WTC11 (cell line): ENCODE results near the gene SEC22C. TPM values are rescaled to one million over a fixed set of nuclear protein-coding genes. Genes with fewer than 3 reads are reported as not detected.
A peak's percentile ranks its signal among the peaks of the same experiment; 100 is the strongest.

Source experiments
- ATAC-seq: fragments of 200-7000 bp; cut with Tn5 transposase; 2 replicates; pipeline ENCODE4 v1.10.0; 2021; ENCODE audit warnings: mild to moderate bottlenecking, moderate library complexity
- CTCF ChIA-PET: fragments of 300-600 bp; sonication (Branson Sonifier 250); formaldehyde crosslinking; loops from one replicate; lab custom pipeline; 2021; ENCODE audit warnings: antibody characterized with exemption; lab: Charles Lee
- POLR2A ChIA-PET: fragments of 350-600 bp; sonication (Branson Sonifier 250); formaldehyde crosslinking; loops from one replicate; lab custom pipeline; 2021; ENCODE audit warnings: antibody characterized with exemption; lab: Charles Lee
- DNase-seq: peaks from one replicate; pipeline ENCODE4 v3.0.0; 2021; ENCODE audit warnings: low spot score
- H3K27ac Mint-ChIP-seq: 2 replicates; pipeline ENCODE4 v1.8.0; 2021; ENCODE audit warnings: mixed read lengths
- H3K27me3 Mint-ChIP-seq: 2 replicates; pipeline ENCODE4 v1.8.0; 2021; ENCODE audit warnings: low read depth, mild to moderate bottlenecking, moderate library complexity, mixed read lengths
- H3K36me3 Mint-ChIP-seq: 2 replicates; pipeline ENCODE4 v1.8.0; 2021; ENCODE audit warnings: mixed read lengths
- H3K4me1 Mint-ChIP-seq: 2 replicates; pipeline ENCODE4 v1.8.0; 2022; ENCODE audit warnings: mixed read lengths
- H3K4me3 Mint-ChIP-seq: 2 replicates; pipeline ENCODE4 v1.8.0; 2021; ENCODE audit warnings: mild to moderate bottlenecking, moderate library complexity, mixed read lengths
- H3K9me3 Mint-ChIP-seq: 2 replicates; pipeline ENCODE4 v1.8.0; 2021; ENCODE audit warnings: mixed read lengths
- CREB1 ChIP-seq: sonication (generic); formaldehyde crosslinking; IDR thresholded peaks from 2 replicates; pipeline ENCODE4 v1.8.0; 2023; ENCODE audit warnings: mild to moderate bottlenecking, missing genetic modification reagents
- ERG ChIP-seq: fragments of 250-450 bp; sonication (Bioruptor Pico); IDR thresholded peaks from 2 replicates; pipeline ENCODE4 v1.8.0; 2021; ENCODE audit warnings: mild to moderate bottlenecking
- ESRRA ChIP-seq: sonication (generic); formaldehyde crosslinking; IDR thresholded peaks from 2 replicates; pipeline ENCODE4 v1.8.1; 2022; ENCODE audit warnings: mild to moderate bottlenecking, missing genetic modification reagents, borderline replicate concordance
- GABPB1 ChIP-seq: sonication (generic); formaldehyde crosslinking; IDR thresholded peaks from 2 replicates; pipeline ENCODE4 v1.8.1; 2023; ENCODE audit warnings: mild to moderate bottlenecking, missing genetic modification reagents
- IRF2 ChIP-seq: sonication (generic); formaldehyde crosslinking; IDR thresholded peaks from 2 replicates; pipeline ENCODE4 v1.8.0; 2022; ENCODE audit warnings: low read depth, missing genetic modification reagents, borderline replicate concordance
- NFYB ChIP-seq: sonication (generic); formaldehyde crosslinking; conservative IDR thresholded peaks from 2 replicates; pipeline ENCODE4 v1.8.0; 2022; ENCODE audit warnings: low read depth, missing genetic modification reagents
- PREB ChIP-seq: sonication (generic); formaldehyde crosslinking; IDR thresholded peaks from 2 replicates; pipeline ENCODE4 v1.8.1; 2022; ENCODE audit warnings: mild to moderate bottlenecking, missing genetic modification reagents, moderate library complexity, borderline replicate concordance
- SMAD4 ChIP-seq: sonication (generic); formaldehyde crosslinking; IDR thresholded peaks from 2 replicates; pipeline ENCODE4 v1.8.0; 2022; ENCODE audit warnings: mild to moderate bottlenecking, missing genetic modification reagents
- TEAD4 ChIP-seq: sonication (generic); formaldehyde crosslinking; IDR thresholded peaks from 2 replicates; pipeline ENCODE4 v1.8.0; 2022; ENCODE audit warnings: mild to moderate bottlenecking, missing genetic modification reagents
- USF2 ChIP-seq: sonication (generic); formaldehyde crosslinking; IDR thresholded peaks from 2 replicates; pipeline ENCODE4 v1.8.1; 2023; ENCODE audit warnings: mild to moderate bottlenecking, missing genetic modification reagents, moderate library complexity
- ZBTB21 ChIP-seq: sonication (generic); formaldehyde crosslinking; IDR thresholded peaks from 2 replicates; pipeline ENCODE4 v1.8.1; 2023; ENCODE audit warnings: mild to moderate bottlenecking, missing genetic modification reagents, borderline replicate concordance
- ZMAT4 ChIP-seq: fragments of 250-450 bp; sonication (Bioruptor Pico); IDR thresholded peaks from 2 replicates; pipeline ENCODE4 v1.9.0; 2021; ENCODE audit warnings: mild to moderate bottlenecking
- ZNF138 ChIP-seq: sonication (generic); formaldehyde crosslinking; conservative IDR thresholded peaks from 2 replicates; pipeline ENCODE4 v1.8.1; 2022; ENCODE audit warnings: mild to moderate bottlenecking, moderate library complexity, missing genetic modification reagents
- ZNF317 ChIP-seq: sonication (generic); formaldehyde crosslinking; IDR thresholded peaks from 2 replicates; pipeline ENCODE4 v1.8.1; 2023; ENCODE audit warnings: low read depth, mild to moderate bottlenecking, moderate library complexity, missing genetic modification reagents, borderline replicate concordance
- ZNF416 ChIP-seq: fragments of 250-450 bp; sonication (Bioruptor Pico); IDR thresholded peaks from 2 replicates; pipeline ENCODE4 v1.9.0; 2021; ENCODE audit warnings: mild to moderate bottlenecking, inconsistent platforms
- ZNF512 ChIP-seq: sonication (generic); formaldehyde crosslinking; IDR thresholded peaks from 2 replicates; pipeline ENCODE4 v1.8.1; 2022; ENCODE audit warnings: missing genetic modification reagents, borderline replicate concordance
- ZSCAN18 ChIP-seq: fragments of 250-450 bp; sonication (Bioruptor Pico); IDR thresholded peaks from 2 replicates; pipeline ENCODE4 v2.1.2; 2022; ENCODE audit warnings: mild to moderate bottlenecking, moderate library complexity
- total RNA-seq: library from RNA; stranded (reverse); gene quantifications from 3 replicates; pipeline ENCODE4 v1.2.3, GENCODE V29; 2021

Gene SEC22C
- total RNA-seq, 1 experiment from 2014 or later = 37.0 TPM

GRCh38 chr3:42508562-42508961, 73.2 kb downstream of the SEC22C start:
- peak; percentile 1 for DNase-seq
- H3K27ac Mint-ChIP-seq = peak overlapping the region; percentile 13; the same call in 1 of the 2 replicates
- ChIA-PET CTCF (interaction anchor here (1.4 to 2.1 kb wide), 3 partner anchors 28 to 244 kb away, joined by 3 to 14 read pairs (median 5); no protein-coding TSS in a partner anchor), POLR2A (no interaction called here)
- H3K36me3 Mint-ChIP-seq = no peaks in the 10 kb centered on the region
- no peak for ATAC-seq
- H3K27me3 Mint-ChIP-seq = peaks cover 15% of the 10 kb centered on the region
- no peak overlapping the region for H3K4me3 Mint-ChIP-seq
- peaks cover 33% of the 10 kb centered on the region for H3K4me1 Mint-ChIP-seq
- no peaks in the 10 kb centered on the region for H3K9me3 Mint-ChIP-seq
- TF ChIP-seq TEAD4 (CRISPR knock-in tag) (no peak), ZNF138 (CRISPR knock-in tag) (no peak), GABPB1 (CRISPR knock-in tag) (no peak), ESRRA (no peak), CREB1 (no peak), ZNF317 (CRISPR knock-in tag) (no peak), SMAD4 (no peak), PREB (CRISPR knock-in tag) (no peak), ZMAT4 (CRISPR knock-in tag) (no peak), IRF2 (CRISPR knock-in tag) (no peak)

- Mint-ChIP-seq H3K27me3 (peaks cover 22% of the 10 kb centered on the region), H3K4me3 (no peak overlapping the region), H3K4me1 (peaks cover 40% of the 10 kb centered on the region), H3K36me3 (no peaks in the 10 kb centered on the region), H3K9me3 (no peaks in the 10 kb centered on the region), H3K27ac (no peak overlapping the region)
- ATAC-seq = no peak
- POLR2A ChIA-PET = interaction anchor here (0.6 kb wide), 1 partner anchor 243 kb away, joined by 3 read pairs; no protein-coding TSS in a partner anchor
- CTCF ChIA-PET = interaction anchor here (0.6 to 2.1 kb wide), 3 partner anchors 28 to 271 kb away, joined by 3 to 14 read pairs (median 5); no protein-coding TSS in a partner anchor
- DNase-seq = peak; percentile 5
- TF ChIP-seq ZSCAN18 (CRISPR knock-in tag) = no peak
- TF ChIP-seq USF2 (CRISPR knock-in tag) = no peak
- no peak for TF ChIP-seq ZBTB21 (CRISPR knock-in tag)
- no peak for TF ChIP-seq NFYB (CRISPR knock-in tag)
- TF ChIP-seq ERG (CRISPR knock-in tag) = no peak
- no peak for TF ChIP-seq ZNF416 (CRISPR knock-in tag)
- no peak for TF ChIP-seq ZNF512 (CRISPR knock-in tag)
These were observed 73.9 kb downstream of the SEC22C start for GRCh38 chr3:42507761-42508335.
